GM10847 (cell line): Measurements from ENCODE around the gene SLIT3.

ENCODE experiments used
- POLR2A ChIP-seq: IDR thresholded peaks from 2 replicates; pipeline ENCODE4 v1.6.1; 2011; ENCODE audit not compliant: insufficient read length; ENCODE audit errors: extremely low read depth

Gene SLIT3

GRCh38 chr5:168734119-168734518 lies 566.8 kb downstream of the SLIT3 start:
- no peak for TF ChIP-seq POLR2A

- TF ChIP-seq POLR2A = no peak
These were observed 572.3 kb downstream of the SLIT3 start for GRCh38 chr5:168728546-168729211.

- no peak for TF ChIP-seq POLR2A
These were observed 573.4 kb downstream of the SLIT3 start for GRCh38 chr5:168727547-168727946.

GRCh38 chr5:168726342-168726741 lies 574.6 kb downstream of the SLIT3 start:
- no peak for TF ChIP-seq POLR2A

DNA sequence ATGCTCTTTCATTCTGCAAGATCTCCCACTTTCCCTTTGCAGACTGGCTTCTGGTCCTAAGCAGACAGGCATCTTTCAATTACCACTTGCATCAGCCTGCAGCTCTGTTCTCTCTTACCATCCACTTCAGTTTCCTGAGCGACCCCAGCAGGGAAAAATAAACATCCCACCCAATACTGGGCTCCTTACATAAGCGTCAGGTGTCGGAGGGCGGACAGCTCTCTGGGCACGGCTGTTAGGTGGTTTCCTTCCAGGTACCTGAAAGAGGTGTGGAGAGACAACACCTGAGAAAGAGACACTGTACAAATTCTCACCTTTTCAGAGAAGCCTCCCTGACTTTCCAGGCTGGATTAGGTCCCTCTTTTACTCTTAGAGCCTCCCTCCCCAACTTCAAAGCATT lies 576.7 kb downstream of the SLIT3 start:
- no peak for TF ChIP-seq POLR2A

DNA sequence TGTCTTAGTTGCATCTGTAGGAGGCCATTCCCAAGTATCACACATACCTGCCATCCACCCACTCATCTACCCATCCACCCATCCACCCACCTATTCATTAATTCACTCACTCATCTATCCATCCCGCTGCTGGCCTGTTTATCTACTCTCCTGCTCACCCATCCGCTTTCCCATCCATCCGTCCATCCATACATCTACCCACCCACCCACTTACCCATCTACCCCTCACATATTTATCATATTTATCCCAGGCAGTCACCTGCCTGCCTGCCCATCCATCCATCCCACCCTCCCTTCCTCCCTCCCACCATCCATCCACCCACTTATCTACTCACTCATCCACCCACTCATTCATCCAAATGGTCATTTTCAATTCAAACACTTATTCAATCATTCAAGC lies 577.9 kb downstream of the SLIT3 start:
- TF ChIP-seq POLR2A = no peak

- no peak for TF ChIP-seq POLR2A
These were observed 579.0 kb downstream of the SLIT3 start for GRCh38 chr5:168721966-168722365.

- TF ChIP-seq POLR2A = no peak
These were observed 579.8 kb downstream of the SLIT3 start for GRCh38 chr5:168721002-168721753.

- no peak for TF ChIP-seq POLR2A
These were observed 580.4 kb downstream of the SLIT3 start for GRCh38 chr5:168720575-168720974.

GRCh38 chr5:168714046-168714445 lies 586.9 kb downstream of the SLIT3 start:
- no peak for TF ChIP-seq POLR2A

DNA sequence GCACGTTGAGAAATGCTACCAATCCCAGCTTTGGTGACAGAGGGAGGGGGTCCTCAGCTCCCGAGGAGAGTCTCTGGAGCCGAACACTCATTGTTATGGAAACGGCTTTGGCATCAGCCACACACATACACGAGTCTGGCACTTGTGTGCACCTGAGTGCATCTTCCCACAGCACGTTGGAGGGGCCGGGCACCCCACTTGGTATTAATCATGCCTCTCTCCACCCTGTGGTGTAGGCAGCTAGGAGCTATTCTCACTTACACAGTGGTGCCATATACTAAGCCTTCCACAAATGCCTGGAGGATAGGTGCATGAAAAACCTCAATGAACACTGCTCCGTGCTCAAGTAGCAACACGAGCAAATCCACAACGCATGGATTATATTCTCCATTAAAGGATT lies 587.9 kb downstream of the SLIT3 start:
- TF ChIP-seq POLR2A = no peak

DNA sequence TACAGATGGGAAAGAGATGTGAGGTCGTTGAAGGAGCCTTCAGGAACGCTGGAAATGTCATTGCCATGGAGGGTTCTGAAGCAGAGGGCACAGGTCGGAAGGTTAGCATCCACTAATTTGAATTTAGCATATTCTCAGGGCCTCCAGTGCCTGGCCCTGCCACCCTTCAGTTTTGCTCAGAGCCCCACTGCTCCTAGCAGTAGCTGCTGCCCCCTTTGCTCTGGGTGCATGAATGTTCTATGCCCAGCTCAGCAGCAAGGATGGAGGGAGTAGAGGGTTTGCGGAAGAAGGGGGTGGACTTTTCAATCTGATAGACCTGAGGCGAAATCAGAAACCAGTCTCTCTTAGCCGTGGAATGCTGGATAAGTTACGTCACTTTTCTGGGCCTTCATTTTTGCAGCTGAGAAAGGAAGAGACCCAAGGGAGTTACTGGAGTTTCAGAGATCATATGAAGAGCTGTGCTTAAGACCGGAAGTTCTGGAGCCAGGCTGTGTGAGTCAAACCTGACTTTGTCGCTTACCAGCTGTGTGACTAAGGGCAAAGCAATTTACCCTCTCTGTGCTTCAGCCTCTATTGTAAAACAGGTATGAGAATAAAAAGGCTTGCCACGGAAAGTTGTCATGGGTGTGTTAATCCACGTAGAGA lies 588.5 kb downstream of the SLIT3 start:
- no peak for TF ChIP-seq POLR2A

GRCh38 chr5:168710706-168711105 lies 590.2 kb downstream of the SLIT3 start:
- TF ChIP-seq POLR2A = no peak

DNA sequence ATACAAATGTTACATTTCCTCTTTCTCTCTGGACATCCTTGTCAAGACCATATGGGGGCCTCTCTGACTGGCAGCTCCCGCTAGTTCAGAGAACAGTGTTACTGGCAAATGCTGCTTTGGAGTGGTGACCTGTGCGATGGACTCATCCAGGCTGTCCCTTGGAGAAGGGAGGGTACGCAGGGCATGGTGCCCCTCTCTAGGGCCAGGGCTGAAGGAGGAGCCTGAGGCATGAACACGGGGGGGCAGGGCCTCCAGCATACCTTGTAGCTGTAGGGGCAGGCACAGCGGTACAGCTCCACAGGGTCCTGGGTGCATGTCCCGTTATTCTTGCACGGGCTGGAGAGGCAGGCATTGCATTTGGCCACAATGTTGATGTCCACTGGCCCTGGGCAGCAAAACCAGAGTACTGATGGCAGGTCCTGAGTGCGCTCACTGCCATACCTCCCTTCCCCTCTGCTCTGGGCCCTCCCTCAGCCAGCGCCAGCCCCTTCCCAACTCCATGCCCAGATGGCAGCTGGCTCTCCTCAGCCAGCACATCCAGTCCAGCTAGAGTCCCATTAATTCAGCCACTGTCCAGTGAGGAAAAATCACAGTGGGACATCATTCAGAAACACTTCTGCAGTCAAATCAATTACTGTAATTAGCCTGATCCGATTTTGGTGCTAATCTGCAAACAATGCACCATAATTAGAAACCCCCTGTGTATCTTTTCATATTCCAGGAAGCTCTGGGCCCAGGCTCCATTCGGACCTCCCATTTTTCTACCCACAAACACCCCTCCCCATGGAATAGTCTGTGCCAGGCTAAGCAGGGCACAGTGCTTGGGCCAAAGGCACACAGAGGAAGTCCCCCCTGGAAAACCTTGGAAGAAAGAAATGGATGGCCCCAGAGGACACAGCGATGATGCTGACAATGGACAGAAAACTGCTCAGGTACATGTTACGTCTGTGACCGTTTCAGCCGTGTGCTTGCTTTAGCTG lies 592.9 kb downstream of the SLIT3 start:
- TF ChIP-seq POLR2A = no peak

GRCh38 chr5:168706655-168707069 lies 594.3 kb downstream of the SLIT3 start:
- no peak for TF ChIP-seq POLR2A
